ENCODE data around the gene LYPD6B. TPM values are rescaled to one million over a fixed set of nuclear protein-coding genes. Genes with fewer than 3 reads are reported as not detected.

The LYPD6B gene
- total RNA-seq, 1 experiment from 2014 or later, result not detected

- no peak overlapping the region for H3K27ac ChIP-seq (ENCODE audit: low read depth, low read length, poor library complexity, severe bottlenecking)
- ChIA-PET POLR2A (ENCODE audit: low non-redundant PET) (no interaction called here), CTCF (no interaction called here)
- no peak overlapping the region for H3K4me3 ChIP-seq (ENCODE audit: low read depth, low read length, poor library complexity, severe bottlenecking)
- DNase-seq (ENCODE audit: low spot score), result no peak
- no peaks in the 10 kb centered on the region for H3K9me3 ChIP-seq (ENCODE audit: low read depth, low read length, poor library complexity, severe bottlenecking)
- TF ChIP-seq CTCF (conservative IDR thresholded peaks at IDR 0.05; ENCODE audit: low read depth, low read length) (no peak), EZH2 (IDR thresholded peaks at IDR 0.05; ENCODE audit: borderline replicate concordance, low read depth, low read length, poor library complexity, severe bottlenecking) (no peak)
- H3K4me1 ChIP-seq (ENCODE audit: insufficient read depth, low read length, poor library complexity, severe bottlenecking), result no peaks in the 10 kb centered on the region
- H3K27me3 ChIP-seq (replicated peaks; ENCODE audit: insufficient read depth, low read depth, low read length, poor library complexity), result no peaks in the 10 kb centered on the region
- H3K36me3 ChIP-seq (ENCODE audit: insufficient read depth, low read length, poor library complexity, severe bottlenecking), result no peaks in the 10 kb centered on the region
- intact Hi-C loops (cut with micrococcal nuclease; ENCODE audit: unreplicated experiment), result no loop called here
- no TSS peak for BruUV-seq (replicated peaks)
These were observed 18.9 kb downstream of the LYPD6B start for GRCh38 chr2:149057401-149057800.

- DNase-seq (ENCODE audit: low spot score), result no peak
- intact Hi-C loops (cut with micrococcal nuclease; ENCODE audit: unreplicated experiment), result no loop called here
- Histone ChIP-seq H3K27ac (ENCODE audit: low read depth, low read length, poor library complexity, severe bottlenecking) (no peak overlapping the region), H3K4me3 (ENCODE audit: low read depth, low read length, poor library complexity, severe bottlenecking) (no peak overlapping the region), H3K27me3 (replicated peaks; ENCODE audit: insufficient read depth, low read depth, low read length, poor library complexity) (no peaks in the 10 kb centered on the region), H3K9me3 (ENCODE audit: low read depth, low read length, poor library complexity, severe bottlenecking) (no peaks in the 10 kb centered on the region), H3K36me3 (ENCODE audit: insufficient read depth, low read length, poor library complexity, severe bottlenecking) (no peaks in the 10 kb centered on the region), H3K4me1 (ENCODE audit: insufficient read depth, low read length, poor library complexity, severe bottlenecking) (no peaks in the 10 kb centered on the region)
- no peak for TF ChIP-seq EZH2 (IDR thresholded peaks at IDR 0.05; ENCODE audit: borderline replicate concordance, low read depth, low read length, poor library complexity, severe bottlenecking)
- TF ChIP-seq CTCF (conservative IDR thresholded peaks at IDR 0.05; ENCODE audit: low read depth, low read length), result no peak
- POLR2A ChIA-PET (ENCODE audit: low non-redundant PET), result no interaction called here
- BruUV-seq (replicated peaks), result no TSS peak
- CTCF ChIA-PET, result no interaction called here
These were observed 20.4 kb downstream of the LYPD6B start for GRCh38 chr2:149058936-149059335.

- no TSS peak for BruUV-seq (replicated peaks)
- intact Hi-C loops (cut with micrococcal nuclease; ENCODE audit: unreplicated experiment), result no loop called here
- DNase-seq (ENCODE audit: low spot score), result no peak
- TF ChIP-seq EZH2 (IDR thresholded peaks at IDR 0.05; ENCODE audit: borderline replicate concordance, low read depth, low read length, poor library complexity, severe bottlenecking) (no peak), CTCF (conservative IDR thresholded peaks at IDR 0.05; ENCODE audit: low read depth, low read length) (no peak)
- CTCF ChIA-PET, result no interaction called here
- no peak overlapping the region for H3K4me3 ChIP-seq (ENCODE audit: low read depth, low read length, poor library complexity, severe bottlenecking)
- no peaks in the 10 kb centered on the region for H3K9me3 ChIP-seq (ENCODE audit: low read depth, low read length, poor library complexity, severe bottlenecking)
- no peaks in the 10 kb centered on the region for H3K36me3 ChIP-seq (ENCODE audit: insufficient read depth, low read length, poor library complexity, severe bottlenecking)
- no peak overlapping the region for H3K27ac ChIP-seq (ENCODE audit: low read depth, low read length, poor library complexity, severe bottlenecking)
- H3K4me1 ChIP-seq (ENCODE audit: insufficient read depth, low read length, poor library complexity, severe bottlenecking), result no peaks in the 10 kb centered on the region
- POLR2A ChIA-PET (ENCODE audit: low non-redundant PET), result no interaction called here
- H3K27me3 ChIP-seq (replicated peaks; ENCODE audit: insufficient read depth, low read depth, low read length, poor library complexity), result no peaks in the 10 kb centered on the region
These were observed 21.3 kb downstream of the LYPD6B start for GRCh38 chr2:149059822-149060221.

Measured in A673 (cell line).